PC-9 (cell line): ENCODE measurements around the gene RCBTB2.

Experiments
- EZH2 ChIP-seq: fragments of 200-600 bp; sonication (generic); IDR thresholded peaks from 2 replicates; pipeline ENCODE4 v1.8.0; 2017; ENCODE audit warnings: antibody characterized with exemption, low read depth
- TF ChIP-seq, protein P1 (sequence below): fragments of 200-600 bp; sonication (generic); conservative IDR thresholded peaks from 2 replicates; pipeline ENCODE4 v1.6.1; 2017; ENCODE audit warnings: mixed run types, antibody characterized with exemption, mild to moderate bottlenecking, moderate library complexity

DNA sequence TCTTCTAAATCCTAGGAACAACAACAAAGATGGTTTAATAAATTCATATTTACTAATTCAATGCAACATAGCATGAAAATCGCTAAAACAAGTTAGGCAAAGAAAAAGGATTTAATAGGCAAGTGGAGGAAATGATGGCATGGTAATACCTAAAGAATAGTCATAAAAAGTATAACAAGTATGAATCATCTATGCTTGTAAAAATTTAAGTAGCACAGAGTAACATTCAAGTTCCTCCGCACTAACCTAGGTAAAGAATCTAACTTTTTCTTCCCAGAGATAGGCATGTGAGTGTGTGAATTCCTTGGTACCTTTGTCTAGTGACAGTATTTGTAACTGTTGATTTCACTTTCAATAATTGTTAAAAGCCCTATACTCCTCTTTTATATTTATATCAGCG lies 42.6 kb downstream of the RCBTB2 start:
- no peak for TF ChIP-seq EZH2
- TF ChIP-seq, protein P1, sequence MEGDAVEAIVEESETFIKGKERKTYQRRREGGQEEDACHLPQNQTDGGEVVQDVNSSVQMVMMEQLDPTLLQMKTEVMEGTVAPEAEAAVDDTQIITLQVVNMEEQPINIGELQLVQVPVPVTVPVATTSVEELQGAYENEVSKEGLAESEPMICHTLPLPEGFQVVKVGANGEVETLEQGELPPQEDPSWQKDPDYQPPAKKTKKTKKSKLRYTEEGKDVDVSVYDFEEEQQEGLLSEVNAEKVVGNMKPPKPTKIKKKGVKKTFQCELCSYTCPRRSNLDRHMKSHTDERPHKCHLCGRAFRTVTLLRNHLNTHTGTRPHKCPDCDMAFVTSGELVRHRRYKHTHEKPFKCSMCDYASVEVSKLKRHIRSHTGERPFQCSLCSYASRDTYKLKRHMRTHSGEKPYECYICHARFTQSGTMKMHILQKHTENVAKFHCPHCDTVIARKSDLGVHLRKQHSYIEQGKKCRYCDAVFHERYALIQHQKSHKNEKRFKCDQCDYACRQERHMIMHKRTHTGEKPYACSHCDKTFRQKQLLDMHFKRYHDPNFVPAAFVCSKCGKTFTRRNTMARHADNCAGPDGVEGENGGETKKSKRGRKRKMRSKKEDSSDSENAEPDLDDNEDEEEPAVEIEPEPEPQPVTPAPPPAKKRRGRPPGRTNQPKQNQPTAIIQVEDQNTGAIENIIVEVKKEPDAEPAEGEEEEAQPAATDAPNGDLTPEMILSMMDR = no peak
